GM12892 (cell line): ENCODE data around the gene SRRM3.

Experiments
- POLR2A ChIP-seq: IDR thresholded peaks from 2 replicates; pipeline ENCODE4 v1.6.1; 2011; ENCODE audit warnings: low read depth, low read length, control low read depth
- TAF1 ChIP-seq: IDR thresholded peaks from 2 replicates; pipeline ENCODE4 v1.6.1; 2011; ENCODE audit warnings: low read depth, mild to moderate bottlenecking, control low read depth, low read length, borderline replicate concordance

GRCh38 chr7:76198202-76198601 lies 3.5 kb upstream of the SRRM3 start:
- TF ChIP-seq POLR2A, result no peak
- no peak for TF ChIP-seq TAF1
